Stomach smooth muscle (tissue), 2 donors: ENCODE measurements around the gene CCR4.
"Not testable (repeated sequence)": the region's sequence is repeated elsewhere in the genome, so short reads cannot be mapped to it uniquely, and the experiment has no call there.

ENCODE experiments used
- H3K27ac ChIP-seq: one replicate; pipeline ENCODE4 v1.7.0; 2013; ENCODE audit warnings: mild to moderate bottlenecking, low read length, inconsistent platforms
- H3K27me3 ChIP-seq, 2 donors: one replicate each; pipeline ENCODE4 v1.7.0; 2013; ENCODE audit warnings: low read length in 2 of 2; ENCODE audit not compliant: insufficient read depth in 2 of 2, control insufficient read depth in 1 of 2
- H3K36me3 ChIP-seq, 2 donors: one replicate each; pipeline ENCODE4 v1.7.0; 2013; ENCODE audit warnings: low read length in 2 of 2; ENCODE audit not compliant: control insufficient read depth in 2 of 2, insufficient read depth in 2 of 2
- H3K4me1 ChIP-seq: one replicate; pipeline ENCODE4 v1.7.0; 2013; ENCODE audit warnings: low read length; ENCODE audit not compliant: control insufficient read depth, insufficient read depth
- H3K4me3 ChIP-seq, 2 donors: one replicate each; pipeline ENCODE4 v1.7.0; 2013; ENCODE audit warnings: low read length in 2 of 2
- H3K9ac ChIP-seq, 2 donors: one replicate each; pipeline ENCODE4 v1.7.0; 2013; ENCODE audit warnings: low read length in 2 of 2, mild to moderate bottlenecking in 1 of 2
- H3K9me3 ChIP-seq, 2 donors: one replicate each; pipeline ENCODE4 v1.7.0; 2013; ENCODE audit warnings: low read length in 2 of 2; ENCODE audit not compliant: control insufficient read depth in 2 of 2
- donor health status: healthy.
- donor health status: Pancreatic carcinoma.

Gene CCR4

DNA sequence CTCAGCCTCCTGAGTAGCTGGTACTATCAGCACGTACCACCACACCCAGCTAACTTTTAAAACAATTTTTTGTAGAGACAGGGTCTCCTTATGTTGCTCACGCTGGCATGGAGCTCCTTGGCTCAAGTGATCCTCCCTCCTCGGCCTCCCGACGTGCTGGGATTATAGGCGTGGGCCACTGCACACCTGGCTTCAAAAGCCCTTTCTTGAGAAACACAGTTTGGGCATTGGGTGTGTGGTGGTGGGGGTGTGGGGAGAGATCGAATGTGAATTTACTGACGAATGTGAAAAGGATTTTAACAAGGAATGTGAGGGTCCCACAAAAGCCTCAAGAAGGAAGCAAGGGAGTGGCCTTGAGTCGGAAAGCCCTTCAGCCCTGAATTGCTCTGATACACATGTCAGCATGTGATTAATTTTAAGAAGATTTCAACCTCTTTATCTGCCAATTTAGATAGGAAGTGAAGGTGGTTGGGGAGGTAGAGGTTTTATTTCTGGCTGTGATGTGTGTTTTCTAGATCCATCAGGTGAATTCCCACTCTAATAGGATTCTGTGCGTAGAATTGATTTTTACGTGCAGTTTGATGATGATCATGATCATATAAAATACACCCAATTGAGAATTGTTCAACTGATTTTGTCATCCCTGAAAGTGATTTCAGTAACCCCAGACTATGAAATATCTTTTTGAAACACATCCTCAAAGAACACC lies 1.1 kb downstream of the CCR4 start:
- Histone ChIP-seq H3K27me3 (no peaks in the 10 kb centered on the region), H3K27ac (no peak overlapping the region), H3K9me3 (no peaks in the 10 kb centered on the region), H3K4me1 (no peaks in the 10 kb centered on the region), H3K36me3 (no peaks in the 10 kb centered on the region), H3K4me3 (no peak overlapping the region), H3K9ac (no peak overlapping the region)

DNA sequence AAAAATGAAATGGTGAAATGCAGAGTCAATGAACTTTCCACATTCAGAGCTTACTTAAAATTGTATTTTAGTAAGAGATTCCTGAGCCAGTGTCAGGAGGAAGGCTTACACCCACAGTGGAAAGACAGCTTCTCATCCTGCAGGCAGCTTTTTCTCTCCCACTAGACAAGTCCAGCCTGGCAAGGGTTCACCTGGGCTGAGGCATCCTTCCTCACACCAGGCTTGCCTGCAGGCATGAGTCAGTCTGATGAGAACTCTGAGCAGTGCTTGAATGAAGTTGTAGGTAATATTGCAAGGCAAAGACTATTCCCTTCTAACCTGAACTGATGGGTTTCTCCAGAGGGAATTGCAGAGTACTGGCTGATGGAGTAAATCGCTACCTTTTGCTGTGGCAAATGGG lies 3.1 kb downstream of the CCR4 start:
- no peaks in the 10 kb centered on the region for H3K9me3 ChIP-seq
- H3K27me3 ChIP-seq = no peaks in the 10 kb centered on the region
- H3K4me1 ChIP-seq = no peaks in the 10 kb centered on the region
- H3K9ac ChIP-seq = no peak overlapping the region
- H3K4me3 ChIP-seq = no peak overlapping the region
- H3K27ac ChIP-seq = no peak overlapping the region
- H3K36me3 ChIP-seq = no peaks in the 10 kb centered on the region

DNA sequence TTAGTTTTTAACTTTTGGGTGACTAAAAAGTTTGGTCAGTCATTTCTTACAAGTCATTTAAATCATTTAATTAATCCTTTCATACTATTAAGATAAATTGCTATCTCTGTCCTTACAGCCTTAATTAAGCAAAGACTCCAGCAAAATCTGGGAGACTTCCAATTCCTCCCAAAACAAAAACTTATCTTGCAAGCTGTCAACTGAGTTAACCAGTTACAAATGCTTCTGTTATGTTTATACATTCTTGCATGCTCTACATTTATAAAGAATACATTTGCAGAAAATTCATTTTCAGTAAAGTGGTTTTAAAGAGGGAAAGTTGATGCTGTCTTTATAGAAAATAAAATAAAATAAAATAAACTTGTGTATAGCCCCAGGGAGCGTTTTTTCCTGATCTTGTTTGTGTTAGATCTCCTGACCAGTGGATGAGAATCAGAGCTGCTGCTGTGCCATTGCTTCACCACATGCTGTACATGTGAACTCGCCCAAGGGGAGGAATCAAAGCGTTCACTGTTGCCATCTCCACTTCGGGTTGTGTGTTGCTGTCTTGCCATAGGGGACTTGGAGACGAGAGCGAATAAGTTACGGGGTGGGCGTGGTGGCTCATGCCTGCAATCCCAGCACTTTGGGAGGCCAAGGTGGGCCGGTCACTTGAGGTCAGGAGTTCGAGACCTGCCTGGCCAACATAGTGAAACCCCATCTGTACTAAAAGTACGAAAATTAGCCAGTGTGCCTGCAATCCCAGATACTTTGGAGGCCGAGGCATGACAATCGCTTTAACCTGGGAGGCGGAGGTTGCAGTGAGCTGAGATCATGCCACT lies 5.5 kb downstream of the CCR4 start:
- Histone ChIP-seq H3K9ac (no peak overlapping the region), H3K4me1 (no peaks in the 10 kb centered on the region), H3K27me3 (no peaks in the 10 kb centered on the region), H3K4me3 (no peak overlapping the region), H3K27ac (no peak overlapping the region), H3K9me3 (no peaks in the 10 kb centered on the region), H3K36me3 (no peaks in the 10 kb centered on the region)

DNA sequence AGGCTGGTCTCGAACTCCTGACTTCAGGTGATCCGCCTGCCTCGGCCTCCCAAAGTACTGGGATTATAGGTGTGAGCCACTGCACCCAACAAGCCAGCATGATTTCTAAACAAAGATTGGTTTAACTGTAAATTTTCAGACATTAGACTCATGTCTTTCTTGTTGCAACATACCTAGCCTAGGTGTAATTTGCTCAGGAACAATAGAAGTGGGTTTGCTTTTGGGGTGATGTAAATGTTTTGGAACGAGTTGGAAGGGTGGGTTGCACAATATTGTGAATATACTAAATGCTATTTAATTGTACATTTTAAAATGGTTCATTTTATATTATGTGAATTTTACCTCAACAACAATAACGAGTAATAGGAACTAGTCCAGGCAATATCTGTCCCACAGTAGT lies 7.1 kb downstream of the CCR4 start:
- Histone ChIP-seq H3K9me3 (no peaks in the 10 kb centered on the region), H3K36me3 (no peaks in the 10 kb centered on the region)

DNA sequence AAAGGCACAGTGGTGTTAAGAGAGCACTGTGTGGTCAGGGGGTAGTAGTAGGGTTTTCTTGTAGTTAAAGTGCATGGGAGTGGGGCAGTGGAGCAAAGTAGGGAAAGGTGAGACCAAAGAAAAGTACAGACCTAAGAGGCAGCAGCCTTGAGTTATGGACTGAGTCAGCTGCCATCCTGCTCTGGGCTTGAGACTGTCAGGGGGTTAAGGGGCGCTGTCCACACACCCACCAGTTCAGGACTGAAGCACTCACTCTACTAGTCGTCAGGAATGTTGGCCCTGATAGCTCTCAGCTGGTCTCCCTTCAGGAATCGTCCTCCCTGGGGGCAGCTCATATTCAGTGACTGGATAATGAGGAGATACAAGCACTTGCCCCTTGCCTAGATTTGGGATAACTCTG lies 7.9 kb downstream of the CCR4 start:
- H3K36me3 ChIP-seq = no peaks in the 10 kb centered on the region
- no peak overlapping the region for H3K4me3 ChIP-seq
- no peak overlapping the region for H3K27ac ChIP-seq
- no peaks in the 10 kb centered on the region for H3K27me3 ChIP-seq
- no peaks in the 10 kb centered on the region for H3K9me3 ChIP-seq
- H3K9ac ChIP-seq = no peak overlapping the region
- no peaks in the 10 kb centered on the region for H3K4me1 ChIP-seq

More for the DNA sequence above, 7.1 kb downstream of the CCR4 start:
- Histone ChIP-seq H3K9ac (no peak overlapping the region), H3K4me1 (no peaks in the 10 kb centered on the region), H3K27ac (no peak overlapping the region), H3K27me3 (no peaks in the 10 kb centered on the region), H3K4me3 (no peak overlapping the region)

DNA sequence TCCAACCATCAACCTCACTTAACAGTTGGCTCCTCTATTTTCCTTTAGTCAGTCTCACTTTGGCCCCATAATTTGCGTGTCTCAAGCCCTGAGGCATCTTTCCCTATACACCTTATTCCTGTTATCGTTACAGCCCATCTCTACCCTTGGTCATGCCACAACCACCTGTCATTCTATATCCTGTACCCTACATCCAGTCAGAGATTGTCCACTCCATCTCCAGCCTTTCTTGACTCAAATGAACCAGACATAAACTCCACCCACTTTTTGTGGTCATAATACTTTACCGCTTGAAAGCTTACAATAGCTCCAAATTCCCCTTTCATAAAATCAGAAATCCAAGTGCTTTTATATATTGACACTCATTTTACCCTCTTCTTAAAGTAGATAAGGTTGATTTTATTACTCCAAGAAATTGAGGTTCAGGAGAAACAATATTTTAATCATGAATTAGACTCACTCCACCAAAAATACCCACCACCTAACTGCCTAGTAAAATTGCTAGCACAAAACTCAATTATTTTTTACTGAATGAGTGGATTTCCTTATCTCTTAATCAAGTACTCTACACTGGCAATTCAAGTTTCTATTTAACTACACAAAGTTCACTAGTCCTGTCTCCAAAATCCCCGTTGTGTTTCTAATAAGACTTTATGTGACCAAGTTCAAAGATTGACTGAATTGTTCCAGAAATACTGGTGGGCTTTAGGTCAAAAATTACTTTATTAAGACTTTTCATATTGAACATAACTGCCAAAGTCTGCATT lies 9.1 kb downstream of the CCR4 start:
- Histone ChIP-seq H3K9ac (no peak overlapping the region), H3K27ac (no peak overlapping the region), H3K27me3 (no peaks in the 10 kb centered on the region)

DNA sequence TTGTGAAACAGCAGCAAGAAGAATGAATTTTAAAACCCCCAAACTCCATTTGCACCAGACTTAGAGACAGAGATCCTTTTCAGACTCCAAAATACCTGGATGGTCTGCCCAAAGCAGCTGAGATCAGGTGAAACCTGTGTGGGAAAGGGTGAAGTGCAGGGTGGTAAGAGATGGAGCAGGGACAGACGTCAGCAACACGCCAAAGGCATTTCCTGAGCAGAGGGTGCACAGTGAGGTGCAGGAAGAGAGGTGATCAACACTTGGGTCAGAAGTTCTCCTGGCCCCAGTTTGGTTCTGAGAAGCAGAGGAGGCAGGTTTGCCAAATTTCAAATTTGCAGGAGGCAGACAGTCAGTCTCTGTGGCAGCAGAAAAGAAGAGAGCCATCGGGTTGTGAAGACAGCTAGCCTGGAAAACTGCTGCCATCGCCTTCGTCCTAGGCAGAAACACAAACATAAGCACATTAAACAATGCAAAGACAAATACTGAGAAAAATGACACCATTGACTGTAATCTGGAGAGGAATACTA lies 9.8 kb downstream of the CCR4 start:
- no peaks in the 10 kb centered on the region for H3K9me3 ChIP-seq
- no peaks in the 10 kb centered on the region for H3K4me1 ChIP-seq
- no peak overlapping the region for H3K9ac ChIP-seq
- no peaks in the 10 kb centered on the region for H3K36me3 ChIP-seq
- no peak overlapping the region for H3K27ac ChIP-seq
- H3K27me3 ChIP-seq = no peaks in the 10 kb centered on the region
- no peak overlapping the region for H3K4me3 ChIP-seq

More for the DNA sequence above, 9.1 kb downstream of the CCR4 start:
- Histone ChIP-seq H3K9me3 (no peaks in the 10 kb centered on the region), H3K4me3 (no peak overlapping the region), H3K36me3 (no peaks in the 10 kb centered on the region), H3K4me1 (no peaks in the 10 kb centered on the region)

DNA sequence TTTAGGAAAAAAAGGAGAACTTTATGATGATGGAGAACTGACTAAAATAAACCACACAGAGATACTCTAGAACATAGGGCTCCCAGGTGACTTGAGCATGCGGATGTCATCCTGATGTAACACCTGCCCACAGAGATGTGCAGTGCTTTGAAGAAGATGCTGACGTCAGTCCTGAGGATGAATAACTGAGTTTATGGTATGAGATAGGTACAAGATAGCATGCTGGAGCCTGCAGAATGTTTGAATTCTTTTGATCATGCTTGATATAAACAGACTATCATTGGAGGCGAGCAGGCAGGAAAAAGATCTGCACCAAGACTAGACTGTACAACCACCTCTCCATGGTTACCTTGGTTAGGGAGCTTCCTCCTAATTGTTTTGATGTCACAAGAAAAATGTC lies 12.4 kb downstream of the CCR4 start:
- no peaks in the 10 kb centered on the region for H3K36me3 ChIP-seq
- no peak overlapping the region for H3K27ac ChIP-seq
- no peaks in the 10 kb centered on the region for H3K9me3 ChIP-seq
- no peak overlapping the region for H3K4me3 ChIP-seq
- peaks cover 4% of the 10 kb centered on the region for H3K4me1 ChIP-seq
- no peak overlapping the region for H3K9ac ChIP-seq
- H3K27me3 ChIP-seq = no peaks in the 10 kb centered on the region

DNA sequence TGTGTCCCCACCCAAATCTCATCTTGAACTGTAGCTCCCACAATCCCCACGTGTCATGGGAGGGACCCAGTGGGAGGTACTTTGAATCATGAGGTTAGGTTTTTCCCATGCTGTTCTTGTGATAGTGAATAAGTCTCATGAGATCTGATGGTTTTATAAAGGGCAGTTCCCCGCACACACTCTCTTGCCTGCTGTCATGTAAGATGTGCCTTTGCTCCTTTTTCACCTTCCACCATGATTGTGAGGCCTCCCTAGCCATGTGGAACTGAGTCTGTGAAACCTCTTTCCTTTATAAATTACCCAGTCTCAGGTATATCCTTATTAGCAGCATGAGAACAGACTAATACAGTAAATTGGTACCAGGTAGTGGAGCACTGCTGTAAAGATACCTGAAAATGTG lies 13.3 kb downstream of the CCR4 start:
- H3K36me3 ChIP-seq, H3K27ac ChIP-seq, H3K4me3 ChIP-seq, H3K9me3 ChIP-seq, H3K9ac ChIP-seq, H3K27me3 ChIP-seq, H3K4me1 ChIP-seq: not testable (repeated sequence)

DNA sequence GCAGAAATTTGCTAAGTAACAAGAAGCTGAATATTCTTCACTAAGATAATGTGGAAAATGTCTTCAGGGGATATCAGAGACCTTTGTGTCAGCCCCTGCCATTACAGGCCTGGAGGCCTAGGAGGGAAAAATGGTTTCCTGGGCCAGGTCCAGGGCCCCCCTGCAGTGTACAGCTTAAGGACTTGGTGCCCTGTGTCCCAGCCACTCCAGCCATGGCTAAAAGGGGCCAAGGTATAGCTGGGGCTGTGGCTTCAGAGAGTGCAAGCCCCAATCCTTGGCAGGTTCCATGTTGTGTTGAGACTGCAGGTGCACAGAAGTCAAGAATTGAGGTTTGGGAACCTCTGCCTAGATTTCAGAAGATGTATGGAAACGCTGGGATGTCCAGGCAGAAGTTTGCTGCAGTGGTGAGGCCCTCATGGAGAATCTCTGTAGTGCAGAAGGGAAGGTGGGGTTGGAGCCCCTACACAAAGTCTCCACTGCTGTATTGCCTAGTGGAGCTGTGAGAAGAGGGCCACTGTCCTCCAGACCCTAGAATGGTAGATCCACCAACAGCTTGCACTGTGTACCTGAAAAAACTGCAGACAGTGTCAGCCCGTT lies 14.3 kb downstream of the CCR4 start:
- H3K9me3 ChIP-seq, H3K9ac ChIP-seq, H3K27me3 ChIP-seq, H3K27ac ChIP-seq, H3K4me3 ChIP-seq, H3K36me3 ChIP-seq, H3K4me1 ChIP-seq: not testable (repeated sequence)
